HG02943 (cell line): ENCODE data around the gene TSPAN14.
"Not testable (repeated sequence)": the region's sequence is repeated elsewhere in the genome, so short reads cannot be mapped to it uniquely, and the experiment has no call there.

Experiments used
- ATAC-seq: cut with Tn5 transposase; IDR thresholded peaks from one replicate; pipeline ENCODE4 v1.9.1; 2021; ENCODE audit warnings: mild to moderate bottlenecking, low read depth, moderate library complexity; ENCODE audit not compliant: unreplicated experiment

Gene TSPAN14

DNA sequence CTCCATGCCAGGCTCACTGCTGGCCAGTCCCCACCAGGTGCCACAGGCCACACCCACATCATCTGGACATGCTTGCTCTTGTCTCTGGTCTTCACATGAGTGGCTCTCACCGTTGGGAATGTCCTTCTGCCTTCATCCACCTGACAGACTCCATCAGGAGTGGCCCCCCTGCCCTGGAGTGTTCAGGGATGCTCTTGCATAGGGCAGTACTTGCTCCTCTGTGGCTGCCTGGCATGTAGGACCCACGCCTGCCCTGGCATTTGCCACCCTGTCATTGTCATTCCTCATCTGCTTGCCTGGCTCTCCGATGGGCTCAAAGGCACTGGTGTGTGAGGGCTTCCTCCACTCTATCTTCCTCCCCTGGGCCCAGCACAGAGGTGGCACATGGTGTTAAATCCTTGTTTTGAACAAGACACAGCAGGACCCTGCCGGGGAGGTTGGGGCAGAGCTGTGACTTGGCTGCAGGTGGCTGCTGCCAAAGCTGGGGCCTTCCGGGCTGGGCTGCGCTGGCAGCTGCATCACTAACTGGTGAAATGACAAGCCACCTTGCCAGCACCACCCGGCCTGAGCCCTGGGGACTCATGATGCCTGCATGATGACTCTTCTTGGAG, 85.4 kb downstream of the TSPAN14 start:
- ATAC-seq = no peak

DNA sequence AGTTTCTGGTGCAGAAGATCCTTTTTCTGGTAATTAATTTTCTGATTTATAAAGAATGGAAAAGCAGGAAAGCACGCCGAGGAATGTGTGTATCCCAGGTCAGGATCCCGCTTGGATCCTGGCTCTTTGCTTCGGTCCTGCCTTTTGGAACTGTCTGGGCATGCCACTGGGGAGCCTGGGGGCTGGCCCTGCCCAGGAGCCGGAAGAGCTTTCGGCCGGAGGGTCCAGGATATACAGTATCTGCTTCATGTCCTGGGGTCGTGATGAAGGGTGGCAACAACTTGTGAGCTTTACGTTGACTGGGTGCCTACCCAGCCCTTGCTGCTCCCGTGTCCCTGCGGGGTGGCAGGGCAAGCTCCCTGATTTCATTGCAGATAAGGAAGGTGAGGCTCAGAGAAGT, 86.0 kb downstream of the TSPAN14 start:
- no peak for ATAC-seq

GRCh38 chr10:80540618-80540980, 86.5 kb downstream of the TSPAN14 start:
- ATAC-seq = no peak

DNA sequence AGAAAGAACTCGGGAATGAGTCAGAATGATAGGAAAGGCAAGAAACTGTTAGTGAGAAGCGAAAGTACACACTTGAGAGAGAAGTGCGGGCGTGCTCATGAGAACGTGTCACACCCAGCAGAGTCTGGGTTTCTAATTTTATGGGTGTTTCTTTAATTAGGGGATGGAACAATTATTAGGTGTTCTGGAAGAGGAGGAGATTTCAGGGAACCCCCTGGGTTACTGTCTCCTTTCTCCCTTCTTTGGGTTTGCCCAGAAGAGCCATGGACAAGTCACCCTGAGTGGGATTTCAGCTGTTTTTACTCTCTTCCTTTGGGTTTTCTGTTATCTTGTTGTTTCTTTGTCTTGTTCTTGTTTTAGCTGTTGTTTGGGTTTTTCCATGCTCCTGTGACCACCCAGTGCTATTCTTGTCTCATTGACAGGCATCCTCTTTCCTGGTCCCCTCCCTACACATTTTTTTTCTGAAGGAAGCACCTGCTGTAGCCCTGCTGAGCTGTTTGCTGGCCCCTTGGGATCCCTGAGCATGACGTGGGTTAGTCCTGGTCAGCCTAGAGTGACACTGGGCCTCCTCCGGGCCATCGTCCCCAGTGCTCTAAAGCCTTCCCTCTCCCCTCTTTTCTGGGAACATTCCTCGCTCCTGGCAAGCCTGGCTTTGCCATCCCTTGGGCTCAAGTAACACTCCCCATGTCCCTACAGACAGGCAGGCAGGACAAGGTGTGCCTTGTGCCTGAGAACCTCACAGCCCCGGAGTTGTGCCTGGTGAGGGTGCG, 87.1 kb downstream of the TSPAN14 start:
- peak; percentile 50 for ATAC-seq

DNA sequence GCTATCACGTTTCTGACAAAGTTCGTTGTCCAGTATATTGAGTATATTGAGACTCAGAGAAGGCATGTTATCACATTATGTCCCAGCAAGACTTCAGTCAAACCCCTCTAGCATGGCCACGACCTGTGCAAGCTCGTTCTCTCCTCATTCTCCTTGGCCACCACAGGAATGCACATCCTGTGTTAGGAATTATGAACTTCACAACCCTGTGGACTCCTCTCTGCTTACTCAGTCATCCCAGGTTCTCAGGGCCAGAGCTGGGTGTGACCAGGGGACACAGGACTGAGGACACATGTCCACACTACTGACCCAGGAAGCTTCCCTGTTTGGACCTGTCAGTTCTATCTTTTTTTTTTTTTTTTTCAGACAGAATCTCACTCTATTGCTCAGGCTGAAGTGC, 87.9 kb downstream of the TSPAN14 start:
- ATAC-seq = no peak

DNA sequence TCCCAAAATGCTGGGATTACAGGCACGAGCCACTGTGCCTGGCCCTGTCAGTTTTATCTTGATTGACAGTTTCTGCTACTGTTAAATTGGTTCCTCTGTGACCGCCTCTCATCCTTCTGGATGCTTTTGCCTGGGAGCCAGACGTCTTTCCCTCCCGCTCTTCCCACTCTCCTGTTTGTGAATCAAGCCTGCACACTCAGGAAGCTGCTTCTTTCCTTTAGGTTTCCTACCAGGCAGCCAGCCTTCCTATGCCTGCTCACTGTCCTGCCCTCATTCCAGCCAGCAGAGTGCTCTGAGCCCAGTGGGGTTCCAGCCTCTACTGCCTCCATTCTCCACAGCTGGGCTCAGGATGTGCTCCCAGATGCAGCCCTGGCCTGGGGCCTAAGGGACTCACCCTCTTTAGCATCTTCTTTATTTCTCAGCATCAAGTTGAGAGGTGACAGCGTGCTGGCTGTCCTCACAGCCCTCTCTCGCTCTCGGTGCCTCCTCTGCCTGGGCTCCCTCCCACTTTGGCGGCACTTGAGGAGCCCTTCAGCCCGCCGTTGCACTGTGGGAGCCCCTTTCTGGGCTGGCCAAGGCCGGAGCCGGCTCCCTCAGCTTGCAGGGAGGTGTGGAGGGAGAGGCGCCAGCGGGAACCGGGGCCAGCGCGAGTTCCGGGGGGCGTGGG, 88.7 kb downstream of the TSPAN14 start:
- no peak for ATAC-seq

DNA sequence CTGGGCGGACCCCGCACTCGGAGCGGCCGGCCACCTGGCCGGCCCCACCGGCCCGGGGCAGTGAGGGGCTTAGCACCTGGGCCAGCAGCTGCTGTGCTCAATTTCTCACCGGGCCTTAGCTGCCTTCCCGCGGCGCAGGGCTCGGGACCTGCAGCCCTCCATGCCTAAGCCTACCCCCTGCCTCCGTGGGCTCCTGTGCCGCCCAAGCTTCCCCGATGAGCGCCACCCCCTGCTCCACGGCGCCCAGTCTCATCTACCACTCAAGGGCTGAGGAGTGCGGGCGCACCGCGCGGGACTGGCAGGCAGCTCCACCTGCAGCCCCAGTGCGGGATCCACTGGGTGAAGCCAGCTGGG, 89.2 kb downstream of the TSPAN14 start:
- ATAC-seq = not testable (repeated sequence)

GRCh38 chr10:80544316-80544953, 90.3 kb downstream of the TSPAN14 start:
- no peak for ATAC-seq

DNA sequence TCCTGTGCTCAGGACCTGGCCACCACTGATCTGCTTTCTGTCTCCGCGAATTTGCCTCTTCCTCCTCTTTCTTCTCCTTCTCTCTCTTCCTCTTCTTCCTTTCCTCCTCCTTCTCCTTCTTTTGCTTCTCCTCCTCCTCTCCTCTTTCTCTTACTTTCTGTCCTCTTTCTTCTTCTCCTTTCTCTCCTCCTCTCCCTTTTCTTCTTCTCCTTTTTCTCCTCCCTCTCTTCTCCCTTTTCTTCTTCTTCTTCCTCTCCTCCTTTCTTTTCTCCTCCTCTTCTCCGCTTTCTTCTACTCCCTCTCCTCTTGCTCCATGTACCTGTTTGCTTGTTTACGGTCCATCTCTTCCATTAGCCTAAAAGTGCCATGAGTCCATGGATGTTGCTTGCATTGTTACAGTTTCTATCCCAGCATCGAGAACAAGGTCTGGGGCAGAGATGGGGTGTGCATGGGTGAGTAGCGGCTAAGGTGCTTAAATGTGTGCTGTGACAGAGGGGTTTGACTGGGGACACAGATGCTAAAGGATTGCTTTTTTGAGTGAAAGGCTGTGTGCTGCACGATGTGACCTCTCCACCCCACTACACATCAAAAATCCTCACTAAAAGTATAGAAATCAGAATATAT, 91.3 kb downstream of the TSPAN14 start:
- no peak for ATAC-seq

DNA sequence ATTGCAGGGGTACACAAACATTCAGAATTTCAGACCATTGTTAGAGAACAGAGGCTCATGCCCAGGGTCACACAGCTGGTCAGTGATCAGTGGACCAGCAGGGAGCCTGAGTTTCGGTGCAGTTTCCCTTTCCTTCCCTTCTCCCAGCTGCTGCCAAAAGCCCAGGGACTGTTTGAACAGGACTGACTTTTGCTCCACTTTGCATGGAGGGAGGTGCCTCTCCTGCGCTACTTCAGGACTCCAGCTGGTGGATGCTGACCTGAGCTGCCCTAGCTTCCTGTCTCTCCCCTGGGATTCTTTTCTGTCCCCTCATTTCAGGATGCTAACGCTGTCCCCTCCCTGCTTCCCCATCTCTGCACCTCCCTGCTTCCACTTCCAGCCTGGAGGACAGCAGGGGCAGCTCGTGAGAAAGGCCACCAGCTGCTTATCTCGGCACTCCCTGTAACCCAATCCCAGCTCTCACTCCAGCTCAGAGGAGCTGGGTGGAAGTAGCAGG, 98.1 kb downstream of the TSPAN14 start:
- no peak for ATAC-seq

DNA sequence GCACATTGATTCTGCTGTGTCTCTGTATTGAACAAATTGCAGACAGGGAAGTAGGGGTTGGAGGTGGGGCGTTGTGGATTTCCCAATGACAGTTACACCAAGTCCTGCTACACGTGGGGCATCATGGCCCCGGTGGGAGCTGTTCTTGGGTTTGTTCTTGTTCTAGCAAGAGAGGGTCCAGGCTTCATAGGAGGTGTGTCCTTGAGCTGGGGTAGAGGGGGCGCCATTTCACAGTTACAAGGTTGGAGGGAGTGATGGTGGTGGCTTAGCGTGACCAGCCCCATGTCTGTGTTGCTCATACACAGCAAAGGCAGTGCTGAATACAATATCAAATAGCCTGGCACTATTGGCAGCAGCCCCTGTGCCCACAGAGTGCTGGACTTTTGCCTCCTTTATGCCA, 99.3 kb downstream of the TSPAN14 start:
- ATAC-seq = no peak

DNA sequence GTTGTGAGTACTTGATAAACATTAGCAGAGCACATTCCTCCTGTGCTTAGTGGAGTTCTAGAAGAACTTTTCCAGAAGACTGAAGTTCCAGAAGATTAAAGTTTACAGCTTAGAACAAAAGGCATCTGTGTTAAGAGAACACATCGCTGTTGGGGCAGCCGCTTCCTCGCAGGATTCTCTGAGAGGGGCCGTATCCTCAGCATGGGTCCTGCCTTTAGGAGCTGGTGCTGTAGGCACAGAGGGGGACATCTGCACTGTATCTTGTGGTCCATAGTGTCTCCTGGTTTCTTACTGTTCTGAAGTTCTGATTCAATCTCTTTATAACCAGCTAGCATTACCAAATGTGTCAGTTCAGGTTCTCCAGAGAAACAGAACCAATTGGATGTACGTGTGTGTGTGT, 99.9 kb downstream of the TSPAN14 start:
- no peak for ATAC-seq

DNA sequence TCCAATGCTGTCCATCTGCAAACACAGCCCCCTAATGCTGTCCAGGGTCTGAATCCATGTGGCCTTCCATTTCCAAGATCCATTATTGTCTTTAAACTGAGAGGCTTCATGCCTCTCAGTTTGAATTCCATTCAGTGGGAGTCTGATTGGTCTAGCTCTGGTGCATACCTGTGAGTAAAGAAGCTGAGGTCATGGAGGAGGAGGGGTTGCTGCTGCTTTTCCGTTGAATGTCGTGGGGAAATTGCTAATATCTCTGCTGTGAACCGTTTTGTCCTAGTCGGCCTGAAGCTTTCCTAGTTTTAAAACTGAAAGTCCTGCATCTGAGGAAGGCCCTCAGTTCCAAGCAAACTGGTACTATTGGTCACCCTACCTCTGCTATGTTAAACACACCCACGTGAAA, 101.3 kb downstream of the TSPAN14 start:
- ATAC-seq = no peak

GRCh38 chr10:80561950-80562349, 107.8 kb downstream of the TSPAN14 start:
- ATAC-seq = no peak

- ATAC-seq = no peak
Measured at GRCh38 chr10:80567292-80567691, 113.2 kb downstream of the TSPAN14 start.

DNA sequence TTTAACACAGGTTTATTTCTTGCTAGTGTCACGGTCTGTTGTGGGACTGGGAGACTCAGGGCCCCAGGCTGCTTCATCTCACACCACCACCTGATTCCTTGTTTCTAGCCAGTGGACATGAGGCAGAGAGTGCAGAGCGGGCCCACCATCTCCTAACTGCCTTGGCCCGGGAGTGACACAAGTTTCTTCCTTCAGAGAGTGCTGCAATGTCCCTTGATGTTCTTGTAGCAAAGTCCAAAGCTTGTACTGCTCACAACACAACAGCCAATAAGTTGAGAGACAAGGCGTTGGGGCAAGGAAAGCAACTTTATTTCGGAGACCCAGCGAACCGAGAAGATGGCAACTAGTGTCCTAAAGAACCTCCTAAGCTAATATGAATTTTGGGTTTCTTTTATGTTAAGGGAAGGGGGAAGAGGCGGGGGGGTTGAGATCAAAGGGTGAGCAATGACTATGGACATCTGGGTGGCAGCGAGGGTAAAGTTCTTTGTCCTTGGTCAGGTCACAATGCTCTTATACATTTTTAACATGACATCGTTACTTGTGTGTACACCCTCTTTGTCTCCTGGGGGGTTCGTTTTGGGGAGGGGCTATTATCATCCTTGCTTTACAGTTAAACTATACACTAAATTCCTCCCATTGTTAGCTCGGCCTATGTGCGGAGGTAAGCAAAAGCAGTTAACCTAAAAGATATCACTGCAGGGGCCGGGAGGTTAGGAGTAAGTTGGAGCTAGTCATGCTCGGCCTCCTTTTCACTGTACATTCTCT, 115.2 kb downstream of the TSPAN14 start:
- ATAC-seq = no peak

- ATAC-seq = no peak
Measured at GRCh38 chr10:80571352-80571751, 117.2 kb downstream of the TSPAN14 start.

DNA sequence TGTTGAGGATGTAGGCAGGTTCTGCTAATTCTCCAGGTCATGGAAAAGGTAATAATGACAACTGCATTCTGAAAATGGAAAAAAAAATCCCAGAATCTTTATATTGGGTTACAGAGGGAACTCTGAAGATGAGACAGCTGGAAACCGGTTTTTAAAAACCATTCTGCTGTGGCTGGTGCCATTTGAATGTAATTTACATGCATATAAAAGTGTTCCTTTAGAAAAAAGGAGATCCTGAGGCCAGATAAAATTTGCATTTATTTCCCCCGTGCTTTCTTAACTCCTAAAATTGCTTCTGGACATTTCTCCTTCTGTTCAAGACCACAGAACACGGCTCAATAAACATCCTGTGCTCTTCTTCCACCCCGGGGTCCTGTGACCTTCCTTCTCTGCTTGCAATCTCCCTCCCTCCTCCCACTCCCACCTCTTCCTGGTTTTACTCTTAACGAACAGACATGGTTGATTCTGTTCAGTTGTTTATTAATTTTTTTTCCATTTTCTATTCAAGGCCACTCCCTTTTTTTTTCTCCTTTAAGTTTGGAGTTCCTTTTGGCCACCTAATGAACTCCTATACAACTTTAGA, 125.2 kb downstream of the TSPAN14 start:
- no peak for ATAC-seq

DNA sequence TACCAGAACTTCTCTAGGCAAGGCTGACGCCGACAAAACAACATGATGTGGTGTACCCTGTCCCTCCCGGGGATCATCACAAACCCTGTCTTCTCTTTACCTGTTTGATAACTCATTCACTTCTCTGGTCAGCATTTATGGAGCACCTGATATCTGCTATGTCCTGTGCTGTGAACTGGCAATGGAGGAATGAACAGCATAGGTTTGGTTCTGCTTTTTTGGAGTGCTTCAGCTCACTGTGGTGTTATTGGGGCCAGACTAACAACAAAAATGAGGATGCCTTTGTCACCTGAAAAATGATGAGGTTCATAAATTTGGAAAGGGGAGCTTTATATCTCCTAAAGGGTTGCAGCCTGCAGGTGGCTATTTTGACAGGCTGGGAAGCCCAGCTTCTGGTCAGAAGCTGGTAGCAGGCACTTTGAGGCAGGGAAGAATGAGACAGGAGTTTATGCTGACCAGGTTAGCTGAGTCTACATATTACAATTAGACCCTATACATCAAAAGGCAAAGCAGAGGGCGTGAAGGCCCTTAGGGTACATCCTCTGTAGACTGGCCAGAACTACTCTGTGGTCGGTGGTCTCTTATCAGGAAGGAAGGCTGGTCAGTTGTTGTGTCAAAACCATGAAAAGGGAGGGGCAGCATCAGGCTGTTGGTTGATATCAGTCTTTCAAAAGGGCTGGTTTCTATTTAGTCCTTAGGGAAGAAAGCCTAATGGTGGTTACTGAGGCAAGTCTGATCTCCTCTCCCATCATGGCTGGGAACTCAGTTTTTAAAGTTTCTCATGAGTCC, 125.9 kb downstream of the TSPAN14 start:
- no peak for ATAC-seq
